K562 (cell line): ENCODE data around the gene FAM149B1. TPM values are rescaled to one million over a fixed set of nuclear protein-coding genes. Genes with fewer than 3 reads are reported as not detected.

ENCODE experiments used
- ELF2 ChIP-seq: fragments of 250-450 bp; sonication (Bioruptor Pico); IDR thresholded peaks from 2 replicates; pipeline ENCODE4 v1.5.0; 2021; ENCODE audit warnings: mild to moderate bottlenecking
- FOXA3 ChIP-seq, 2 experiments: fragments of 450-650 bp in 1 of 2; sonication (generic) in 1 of 2; formaldehyde crosslinking; IDR thresholded peaks in 1 of 2; conservative IDR thresholded peaks in 1 of 2; 2 replicates each; pipeline versions ENCODE4 v1.4.0 to v1.8.0; 2020 to 2022; ENCODE audit warnings: mild to moderate bottlenecking in 2 of 2, missing genetic modification reagents in 1 of 2
- MTF1 ChIP-seq: fragments of 250-450 bp; sonication (Bioruptor Pico); IDR thresholded peaks from 2 replicates; pipeline ENCODE4 v1.9.0; 2021; ENCODE audit warnings: moderate library complexity, mild to moderate bottlenecking, inconsistent platforms, borderline replicate concordance
- SAFB ChIP-seq: fragments of 200-400 bp; formaldehyde crosslinking; IDR thresholded peaks from 2 replicates; pipeline ENCODE4 v1.6.1; 2017; ENCODE audit warnings: low read depth, low read length, borderline replicate concordance
- SPI1 ChIP-seq: IDR thresholded peaks from 2 replicates; pipeline ENCODE4 v1.6.1; 2011; ENCODE audit warnings: low read depth, low read length, control low read depth, borderline replicate concordance
- TBP ChIP-seq: optimal IDR thresholded peaks from 2 replicates; pipeline ENCODE3; 2011; ENCODE audit warnings: low read depth, low read length, improper control_type of control experiment
- ZNF197 ChIP-seq: fragments of 200-800 bp; sonication (Bioruptor generic); IDR thresholded peaks from 2 replicates; pipeline ENCODE4 v1.6.1; 2016; ENCODE audit warnings: low read depth, missing genetic modification characterization, missing compliant biosample characterization
- ZNF23 ChIP-seq: fragments of 250-450 bp; sonication (Bioruptor Pico); IDR thresholded peaks from 2 replicates; pipeline ENCODE4 v1.4.0; 2020; ENCODE audit warnings: mild to moderate bottlenecking
- ZNF263 ChIP-seq: sonication (generic); formaldehyde crosslinking; IDR thresholded peaks from 2 replicates; pipeline ENCODE4 v1.8.0; 2022; ENCODE audit warnings: mild to moderate bottlenecking, missing genetic modification reagents, borderline replicate concordance
- ZNF583 ChIP-seq: fragments of 250-450 bp; sonication (Bioruptor Pico); IDR thresholded peaks from 2 replicates; pipeline ENCODE4 v1.4.0; 2020
- ZNF766 ChIP-seq: fragments of 200-800 bp; sonication (Bioruptor generic); conservative IDR thresholded peaks from 2 replicates; pipeline ENCODE4 v1.6.1; 2016; ENCODE audit warnings: missing genetic modification characterization, missing compliant biosample characterization
- polyA plus RNA-seq, 8 experiments: library from polyadenylated mRNA; depleted of rRNA in 4 of 8; stranded (reverse) in 5 of 8; unstranded in 3 of 8; fragments of >200 nt; fragmentation: Nextera tagmentation in 2 of 8; fragmentation: Illumina TruSeq in 1 of 8; extraction: Ambion mirVana in 2 of 8; extraction: Trizol in 1 of 8; gene quantifications; 2 replicates each; pipeline versions ENCODE4 v1.2.1 to v1.2.3, GENCODE V29; 2011 to 2014; ENCODE audit warnings: inconsistent platforms in 1 of 8, missing spikeins in 1 of 8
- total RNA-seq, 7 experiments: library from RNA; depleted of rRNA in 6 of 7; stranded (reverse); fragments of >200 nt in 6 of 7; fragmentation: Illumina TruSeq in 2 of 7; extraction: Trizol in 2 of 7; gene quantifications; 2 replicates each; pipeline versions ENCODE4 v1.2.1 to v1.2.3, GENCODE V29; 2011 to 2021; ENCODE audit warnings: low replicate concordance in 1 of 7
- TF ChIP-seq, protein P1 (sequence below): fragments of 450-650 bp; IDR thresholded peaks from 2 replicates; pipeline ENCODE4 v1.6.1; 2014; ENCODE audit warnings: low read depth, mild to moderate bottlenecking, moderate library complexity, borderline replicate concordance
- TF ChIP-seq, protein P2 (sequence below): sonication (generic); formaldehyde crosslinking; IDR thresholded peaks from 2 replicates; pipeline ENCODE4 v1.8.0; 2022; ENCODE audit warnings: mild to moderate bottlenecking, low read depth, missing genetic modification reagents
- TF ChIP-seq, protein P3 (sequence below), 2 experiments: fragments of 450-650 bp in 1 of 2; sonication (generic) in 1 of 2; formaldehyde crosslinking in 1 of 2; IDR thresholded peaks; 2 replicates each; pipeline versions ENCODE4 v1.7.1 to v1.9.0; 2016 to 2022; ENCODE audit warnings: inconsistent platforms in 1 of 2, mild to moderate bottlenecking in 1 of 2, missing genetic modification reagents in 1 of 2

FAM149B1 gene
- total and polyA plus RNA-seq, 9 of the 15 experiments (the other 6 are each of a cell fraction or from before 2014, with no cell fraction given): 4.2 to 18.5 (median 9.3) TPM

DNA sequence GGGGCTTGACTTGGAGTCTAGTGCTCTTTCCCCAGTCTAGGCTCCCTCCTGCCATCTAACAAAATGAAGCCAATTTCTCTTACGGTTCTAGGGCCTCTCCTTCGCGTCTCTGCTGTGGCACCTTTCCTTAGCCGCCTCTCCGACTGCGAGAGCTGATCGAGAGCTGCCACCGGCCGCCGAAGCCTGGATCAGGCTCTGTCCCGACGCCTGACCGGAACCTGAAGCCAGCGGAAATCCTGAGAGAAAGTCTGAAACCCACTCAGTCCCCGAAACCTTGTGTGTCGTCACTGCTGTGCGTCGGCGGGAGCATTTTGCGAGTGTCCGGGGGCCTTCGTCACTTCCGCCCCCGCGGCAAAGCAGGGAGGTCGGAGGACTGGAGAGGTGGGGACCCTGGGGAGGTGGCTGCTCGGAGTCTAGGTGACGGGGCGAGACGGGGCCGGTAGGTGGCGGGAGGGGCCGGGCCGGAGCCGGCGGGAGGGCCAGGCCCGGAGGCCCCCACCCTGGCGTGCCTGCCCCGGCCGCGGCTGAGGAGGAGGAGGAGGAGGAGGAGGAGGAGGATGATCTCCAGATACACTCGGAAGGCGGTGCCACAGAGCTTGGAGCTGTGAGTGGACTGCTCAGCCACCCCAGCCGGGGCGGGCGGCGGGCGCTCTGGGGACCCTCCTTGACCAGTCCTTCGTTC is at the start of gene FAM149B1, which contains the start of gene ECD (continued):
- TF ChIP-seq, protein P1, sequence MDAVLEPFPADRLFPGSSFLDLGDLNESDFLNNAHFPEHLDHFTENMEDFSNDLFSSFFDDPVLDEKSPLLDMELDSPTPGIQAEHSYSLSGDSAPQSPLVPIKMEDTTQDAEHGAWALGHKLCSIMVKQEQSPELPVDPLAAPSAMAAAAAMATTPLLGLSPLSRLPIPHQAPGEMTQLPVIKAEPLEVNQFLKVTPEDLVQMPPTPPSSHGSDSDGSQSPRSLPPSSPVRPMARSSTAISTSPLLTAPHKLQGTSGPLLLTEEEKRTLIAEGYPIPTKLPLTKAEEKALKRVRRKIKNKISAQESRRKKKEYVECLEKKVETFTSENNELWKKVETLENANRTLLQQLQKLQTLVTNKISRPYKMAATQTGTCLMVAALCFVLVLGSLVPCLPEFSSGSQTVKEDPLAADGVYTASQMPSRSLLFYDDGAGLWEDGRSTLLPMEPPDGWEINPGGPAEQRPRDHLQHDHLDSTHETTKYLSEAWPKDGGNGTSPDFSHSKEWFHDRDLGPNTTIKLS: peak; percentile 81; the same call in 1 of the 2 replicates
- TF ChIP-seq SAFB (0 out of 2 replicates have a peak, but pooled peaks have one; percentile 13), MTF1 (no peak), ZNF583 (CRISPR knock-in tag) (no peak), ZNF766 (CRISPR knock-in tag) (0 out of 2 replicates have a peak, but pooled peaks have one; percentile 31), FOXA3 (CRISPR knock-in tag; conservative IDR thresholded peaks at IDR 0.05 in 1 of 2, IDR thresholded peaks at IDR 0.05 in 1 of 2) (no peak), SPI1 (peak; percentile 74), ELF2 (CRISPR knock-in tag) (peak; percentile 80), ZNF23 (no peak), TBP (peak; percentile 91), ZNF263 (CRISPR knock-in tag) (peak; percentile 99), ZNF197 (no peak)
- TF ChIP-seq, protein P2, sequence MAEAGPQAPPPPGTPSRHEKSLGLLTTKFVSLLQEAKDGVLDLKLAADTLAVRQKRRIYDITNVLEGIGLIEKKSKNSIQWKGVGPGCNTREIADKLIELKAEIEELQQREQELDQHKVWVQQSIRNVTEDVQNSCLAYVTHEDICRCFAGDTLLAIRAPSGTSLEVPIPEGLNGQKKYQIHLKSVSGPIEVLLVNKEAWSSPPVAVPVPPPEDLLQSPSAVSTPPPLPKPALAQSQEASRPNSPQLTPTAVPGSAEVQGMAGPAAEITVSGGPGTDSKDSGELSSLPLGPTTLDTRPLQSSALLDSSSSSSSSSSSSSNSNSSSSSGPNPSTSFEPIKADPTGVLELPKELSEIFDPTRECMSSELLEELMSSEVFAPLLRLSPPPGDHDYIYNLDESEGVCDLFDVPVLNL (CRISPR knock-in tag): no peak; the same call in 1 of the 2 replicates
- TF ChIP-seq, protein P3, sequence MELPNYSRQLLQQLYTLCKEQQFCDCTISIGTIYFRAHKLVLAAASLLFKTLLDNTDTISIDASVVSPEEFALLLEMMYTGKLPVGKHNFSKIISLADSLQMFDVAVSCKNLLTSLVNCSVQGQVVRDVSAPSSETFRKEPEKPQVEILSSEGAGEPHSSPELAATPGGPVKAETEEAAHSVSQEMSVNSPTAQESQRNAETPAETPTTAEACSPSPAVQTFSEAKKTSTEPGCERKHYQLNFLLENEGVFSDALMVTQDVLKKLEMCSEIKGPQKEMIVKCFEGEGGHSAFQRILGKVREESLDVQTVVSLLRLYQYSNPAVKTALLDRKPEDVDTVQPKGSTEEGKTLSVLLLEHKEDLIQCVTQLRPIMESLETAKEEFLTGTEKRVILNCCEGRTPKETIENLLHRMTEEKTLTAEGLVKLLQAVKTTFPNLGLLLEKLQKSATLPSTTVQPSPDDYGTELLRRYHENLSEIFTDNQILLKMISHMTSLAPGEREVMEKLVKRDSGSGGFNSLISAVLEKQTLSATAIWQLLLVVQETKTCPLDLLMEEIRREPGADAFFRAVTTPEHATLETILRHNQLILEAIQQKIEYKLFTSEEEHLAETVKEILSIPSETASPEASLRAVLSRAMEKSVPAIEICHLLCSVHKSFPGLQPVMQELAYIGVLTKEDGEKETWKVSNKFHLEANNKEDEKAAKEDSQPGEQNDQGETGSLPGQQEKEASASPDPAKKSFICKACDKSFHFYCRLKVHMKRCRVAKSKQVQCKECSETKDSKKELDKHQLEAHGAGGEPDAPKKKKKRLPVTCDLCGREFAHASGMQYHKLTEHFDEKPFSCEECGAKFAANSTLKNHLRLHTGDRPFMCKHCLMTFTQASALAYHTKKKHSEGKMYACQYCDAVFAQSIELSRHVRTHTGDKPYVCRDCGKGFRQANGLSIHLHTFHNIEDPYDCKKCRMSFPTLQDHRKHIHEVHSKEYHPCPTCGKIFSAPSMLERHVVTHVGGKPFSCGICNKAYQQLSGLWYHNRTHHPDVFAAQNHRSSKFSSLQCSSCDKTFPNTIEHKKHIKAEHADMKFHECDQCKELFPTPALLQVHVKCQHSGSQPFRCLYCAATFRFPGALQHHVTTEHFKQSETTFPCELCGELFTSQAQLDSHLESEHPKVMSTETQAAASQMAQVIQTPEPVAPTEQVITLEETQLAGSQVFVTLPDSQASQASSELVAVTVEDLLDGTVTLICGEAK (IDR thresholded peaks at IDR 0.05): peak; percentile 99
- TF ChIP-seq, protein P3 (CRISPR knock-in tag; IDR thresholded peaks at IDR 0.05): no peak
